ENCODE measurements around the gene SLC15A2.

The SLC15A2 gene

GRCh38 chr3:121869736-121870135 is 24.5 kb upstream of the SLC15A2 start:
- DNase-seq (ENCODE audit: extremely low read depth, low read depth), result no peak
- no peak for TF ChIP-seq CTCF (IDR thresholded peaks at IDR 0.05; ENCODE audit: low read depth, low read length, missing control alignments)
- no peak overlapping the region for H3K4me3 ChIP-seq (replicated peaks; ENCODE audit: low read depth, low read length)

GRCh38 chr3:121870717-121871116 is 23.5 kb upstream of the SLC15A2 start:
- H3K4me3 ChIP-seq (replicated peaks; ENCODE audit: low read depth, low read length), result no peak overlapping the region
- no peak for TF ChIP-seq CTCF (IDR thresholded peaks at IDR 0.05; ENCODE audit: low read depth, low read length, missing control alignments)
- no peak for DNase-seq (ENCODE audit: extremely low read depth, low read depth)

GRCh38 chr3:121871430-121871829 is 22.8 kb upstream of the SLC15A2 start:
- DNase-seq (ENCODE audit: extremely low read depth, low read depth), result no peak
- no peak overlapping the region for H3K4me3 ChIP-seq (replicated peaks; ENCODE audit: low read depth, low read length)
- TF ChIP-seq CTCF (IDR thresholded peaks at IDR 0.05; ENCODE audit: low read depth, low read length, missing control alignments), result no peak

- TF ChIP-seq CTCF (IDR thresholded peaks at IDR 0.05; ENCODE audit: low read depth, low read length, missing control alignments), result no peak
- no peak overlapping the region for H3K4me3 ChIP-seq (replicated peaks; ENCODE audit: low read depth, low read length)
- no peak for DNase-seq (ENCODE audit: extremely low read depth, low read depth)
These were observed 15.8 kb upstream of the SLC15A2 start for GRCh38 chr3:121878411-121878810.

- TF ChIP-seq CTCF (IDR thresholded peaks at IDR 0.05; ENCODE audit: low read depth, low read length, missing control alignments), result peak; percentile 30
- no peak overlapping the region for H3K4me3 ChIP-seq (replicated peaks; ENCODE audit: low read depth, low read length)
- DNase-seq (ENCODE audit: extremely low read depth, low read depth), result peak; percentile 2
These were observed 10.7 kb upstream of the SLC15A2 start for GRCh38 chr3:121883507-121883906.

- TF ChIP-seq CTCF (IDR thresholded peaks at IDR 0.05; ENCODE audit: low read depth, low read length, missing control alignments), result no peak
- no peak for DNase-seq (ENCODE audit: extremely low read depth, low read depth)
These were observed 8.8 kb upstream of the SLC15A2 start for GRCh38 chr3:121885386-121885785.

GRCh38 chr3:121895121-121895520 is 920 bp downstream of the SLC15A2 start:
- TF ChIP-seq CTCF (IDR thresholded peaks at IDR 0.05; ENCODE audit: low read depth, low read length, missing control alignments), result no peak
- H3K4me3 ChIP-seq (replicated peaks; ENCODE audit: low read depth, low read length), result no peak overlapping the region

More at GRCh38 chr3:121885386-121885785, 8.8 kb upstream of the SLC15A2 start:
- H3K4me3 ChIP-seq (replicated peaks; ENCODE audit: low read depth, low read length), result no peak overlapping the region

More at GRCh38 chr3:121895121-121895520, 920 bp downstream of the SLC15A2 start:
- no peak for DNase-seq (ENCODE audit: extremely low read depth, low read depth)

All from HFF-Myc (cell line).